Activated CD8-positive, alpha-beta T cell treated with anti-CD3 and anti-CD28 coated beads for 36 hours (primary cell): Measurements from ENCODE around the gene TRIO. TPM values are rescaled to one million over a fixed set of nuclear protein-coding genes. Genes with fewer than 3 reads are reported as not detected.

Experiments
- ATAC-seq: fragments of 200-7000 bp; cut with Tn5 transposase; one replicate; pipeline ENCODE4 v1.10.0; 2021; ENCODE audit warnings: mild to moderate bottlenecking, moderate library complexity
- CTCF ChIA-PET: fragments of 350-600 bp; sonication (Branson Sonifier 250); formaldehyde crosslinking; loops from one replicate; lab custom pipeline; 2021; ENCODE audit warnings: antibody characterized with exemption; lab: Charles Lee
- POLR2A ChIA-PET: fragments of 350-600 bp; sonication (Branson Sonifier 250); formaldehyde crosslinking; loops from one replicate; lab custom pipeline; 2021; ENCODE audit warnings: antibody characterized with exemption; lab: Charles Lee
- DNase-seq: peaks from one replicate; pipeline ENCODE4 v3.0.0-alpha.2; 2020
- H3K27ac Mint-ChIP-seq: one replicate; pipeline ENCODE4 v1.8.0; 2021; ENCODE audit warnings: mild to moderate bottlenecking, mixed read lengths
- H3K27me3 Mint-ChIP-seq: one replicate; pipeline ENCODE4 v1.8.0; 2021; ENCODE audit warnings: mixed read lengths
- H3K36me3 Mint-ChIP-seq: one replicate; pipeline ENCODE4 v1.8.0; 2021; ENCODE audit warnings: low read depth, mixed read lengths
- H3K4me1 Mint-ChIP-seq: one replicate; pipeline ENCODE4 v1.8.0; 2021; ENCODE audit warnings: low read depth, mixed read lengths
- H3K4me3 Mint-ChIP-seq: one replicate; pipeline ENCODE4 v1.8.0; 2021; ENCODE audit warnings: mild to moderate bottlenecking, moderate library complexity, mixed read lengths
- H3K9me3 Mint-ChIP-seq: one replicate; pipeline ENCODE4 v1.8.0; 2021; ENCODE audit warnings: mixed read lengths
- CTCF ChIP-seq: fragments of 200-600 bp; IDR thresholded peaks from one replicate; pipeline ENCODE4 v1.8.0; 2022; ENCODE audit warnings: antibody characterized with exemption, mild to moderate bottlenecking
- intact Hi-C: fragments of 100-400 bp; cut with micrococcal nuclease; formaldehyde crosslinking; loops from one replicate; pipeline ENCODE4 v1.10.0; 2022
- total RNA-seq, 2 experiments: library from RNA; stranded (reverse); gene quantifications; one replicate each; pipeline ENCODE4 v1.2.3, GENCODE V29; 2021

Gene TRIO
- total RNA-seq, 2 experiments from 2014 or later: 11.4 to 11.5 TPM

DNA sequence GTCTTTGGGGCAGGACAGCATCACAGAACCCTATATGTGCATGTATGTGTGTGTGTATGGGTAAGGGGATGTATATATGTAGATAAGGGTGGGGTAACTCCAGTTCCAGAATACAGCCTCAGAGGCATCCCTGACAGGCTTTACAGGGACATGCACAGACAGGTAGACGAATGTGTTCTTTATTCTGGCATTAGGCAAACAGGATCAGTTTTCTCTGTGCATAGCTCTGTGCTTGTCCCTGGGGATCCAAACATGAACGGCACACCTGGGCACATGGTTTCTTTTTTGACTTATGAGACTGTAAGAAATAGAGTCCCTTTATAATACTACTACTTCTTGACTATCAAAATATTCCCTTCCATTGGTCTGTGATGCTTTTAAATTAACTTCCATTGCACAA, 120.6 kb downstream of the TRIO start:
- no peak for TF ChIP-seq CTCF
- H3K4me3 Mint-ChIP-seq: no peak overlapping the region
- no peak for DNase-seq
- peaks cover 10% of the 10 kb centered on the region for H3K4me1 Mint-ChIP-seq
- ATAC-seq: no peak
- intact Hi-C loops: no loop called here
- no peaks in the 10 kb centered on the region for H3K36me3 Mint-ChIP-seq
- CTCF ChIA-PET: no interaction called here
- POLR2A ChIA-PET: no interaction called here
- H3K9me3 Mint-ChIP-seq: no peaks in the 10 kb centered on the region
- H3K27ac Mint-ChIP-seq: no peak overlapping the region
- peaks cover 17% of the 10 kb centered on the region for H3K27me3 Mint-ChIP-seq

DNA sequence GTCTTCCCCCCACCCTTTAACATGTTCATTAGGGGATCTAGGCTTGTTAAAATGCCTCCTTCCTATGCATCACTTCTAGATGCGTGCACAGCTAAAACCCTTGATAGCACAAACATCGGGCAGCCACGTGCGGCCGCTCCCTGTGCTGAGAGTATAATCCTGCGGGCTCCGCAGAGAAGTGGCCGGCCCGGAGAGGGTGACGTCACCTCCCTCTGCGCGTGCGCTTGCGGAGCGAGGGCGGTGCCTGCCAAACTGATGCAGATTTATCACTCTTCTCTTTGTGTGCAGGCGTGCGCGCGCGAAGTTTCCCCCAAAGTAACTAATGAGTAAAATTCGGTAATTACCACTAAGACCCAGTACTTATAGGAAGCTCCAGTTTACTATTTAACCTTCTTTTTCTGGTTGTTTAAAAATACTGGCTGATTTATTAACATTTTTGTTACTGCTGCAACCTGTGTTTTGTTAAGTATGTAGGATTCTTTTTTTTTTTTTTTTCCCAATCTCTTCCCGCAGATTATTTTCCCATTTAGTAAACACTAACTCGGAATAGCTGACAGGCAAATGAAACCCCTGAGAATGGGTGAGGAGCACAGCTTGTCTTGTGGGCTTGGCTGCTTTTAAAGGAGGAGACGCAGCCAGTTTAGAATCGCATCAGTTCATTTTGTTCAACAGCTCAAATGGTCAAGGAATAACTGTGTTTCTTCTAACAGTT, 121.6 kb downstream of the TRIO start:
- peaks cover 17% of the 10 kb centered on the region for H3K27me3 Mint-ChIP-seq
- ATAC-seq (peak; percentile 98), DNase-seq (peak; percentile 88)
- H3K4me1 Mint-ChIP-seq: peaks cover 10% of the 10 kb centered on the region
- H3K36me3 Mint-ChIP-seq: no peaks in the 10 kb centered on the region
- POLR2A ChIA-PET: no interaction called here
- TF ChIP-seq CTCF: no peak
- CTCF ChIA-PET: no interaction called here
- H3K9me3 Mint-ChIP-seq: no peaks in the 10 kb centered on the region
- H3K27ac Mint-ChIP-seq: no peak overlapping the region
- intact Hi-C loops: no loop called here
- H3K4me3 Mint-ChIP-seq: peak overlapping the region; percentile 22

- Mint-ChIP-seq H3K9me3 (no peaks in the 10 kb centered on the region), H3K36me3 (no peaks in the 10 kb centered on the region), H3K27ac (no peak overlapping the region), H3K4me1 (peaks cover 10% of the 10 kb centered on the region), H3K4me3 (no peak overlapping the region), H3K27me3 (peaks cover 17% of the 10 kb centered on the region)
- DNase-seq (no peak), ATAC-seq (no peak)
- ChIA-PET CTCF (no interaction called here), POLR2A (no interaction called here)
- intact Hi-C loops: no loop called here
- no peak for TF ChIP-seq CTCF
Observed at GRCh38 chr5:14265570-14265969, 122.4 kb downstream of the TRIO start.

DNA sequence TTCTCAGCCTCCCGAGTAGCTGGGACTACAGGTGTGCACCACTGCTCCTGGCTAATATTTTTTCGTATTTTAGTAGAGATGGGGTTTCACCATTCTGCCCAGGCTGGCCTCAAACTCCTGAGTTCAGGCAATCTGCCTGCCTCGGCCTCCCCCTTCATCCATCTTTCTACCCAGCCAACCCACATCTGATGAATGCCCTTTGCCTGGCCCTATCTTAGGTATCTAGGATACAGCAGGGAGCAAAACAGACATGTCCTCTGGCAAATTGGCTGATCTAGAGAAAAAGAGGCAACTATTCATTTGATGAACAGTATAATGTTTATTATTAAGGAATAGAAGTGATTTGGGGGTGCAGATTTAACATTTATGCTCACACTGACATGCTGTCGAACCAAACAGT, 123.0 kb downstream of the TRIO start:
- Mint-ChIP-seq H3K27me3 (peaks cover 17% of the 10 kb centered on the region), H3K4me1 (peaks cover 10% of the 10 kb centered on the region), H3K4me3 (no peak overlapping the region), H3K9me3 (no peaks in the 10 kb centered on the region), H3K27ac (no peak overlapping the region), H3K36me3 (no peaks in the 10 kb centered on the region)
- ATAC-seq: no peak
- intact Hi-C loops: no loop called here
- no peak for DNase-seq
- CTCF ChIA-PET: no interaction called here
- TF ChIP-seq CTCF: no peak
- POLR2A ChIA-PET: no interaction called here

GRCh38 chr5:14266686-14267085, 123.5 kb downstream of the TRIO start:
- H3K27me3 Mint-ChIP-seq: peaks cover 17% of the 10 kb centered on the region
- no peak overlapping the region for H3K27ac Mint-ChIP-seq
- no peaks in the 10 kb centered on the region for H3K9me3 Mint-ChIP-seq
- CTCF ChIA-PET: no interaction called here
- ATAC-seq (no peak), DNase-seq (no peak)
- intact Hi-C loops: no loop called here
- TF ChIP-seq CTCF: no peak
- H3K4me1 Mint-ChIP-seq: peaks cover 10% of the 10 kb centered on the region
- H3K36me3 Mint-ChIP-seq: no peaks in the 10 kb centered on the region
- H3K4me3 Mint-ChIP-seq: no peak overlapping the region
- POLR2A ChIA-PET: no interaction called here
